SK-N-SH (cell line): ENCODE results near the gene IL1R2. TPM values are rescaled to one million over a fixed set of nuclear protein-coding genes. Genes with fewer than 3 reads are reported as not detected.

Experiments used
- CTCF ChIA-PET: fragments of 300-600, 350-600 bp; formaldehyde crosslinking; extraction: SDS; loops from one replicate; lab custom pipeline; 2021; lab: Yijun Ruan, JAX
- POLR2A ChIA-PET: fragments of 350-600 bp; sonication (Branson Sonifier 250); formaldehyde crosslinking; extraction: SDS; loops from one replicate; lab custom pipeline; 2020; ENCODE audit warnings: antibody characterized with exemption, inconsistent platforms; lab: Yijun Ruan, JAX
- DNase-seq: peaks from one replicate; pipeline ENCODE4 v3.0.0; 2012
- H2AFZ ChIP-seq: fragments of 200-600 bp; sonication (generic); 2 replicates; pipeline ENCODE4 v1.8.1; 2016; ENCODE audit warnings: antibody characterized with exemption, mild to moderate bottlenecking, low read depth
- H3F3A ChIP-seq: fragments of 200-600 bp; sonication (generic); replicated peaks from 2 replicates; pipeline ENCODE3; 2016; ENCODE audit warnings: antibody characterized with exemption, mild to moderate bottlenecking; ENCODE audit not compliant: insufficient read depth
- H3K27ac ChIP-seq, 2 experiments: fragments of 200-500 bp in 1 of 2; fragments of 200-600 bp in 1 of 2; sonication (Bioruptor generic) in 1 of 2; sonication (generic), shearing (Covaris generic) in 1 of 2; 2 replicates each; pipeline versions ENCODE4 v1.5.1 to v1.6.1; 2014 to 2016; ENCODE audit warnings: low read depth in 2 of 2, inconsistent platforms in 1 of 2, low read length in 1 of 2, mild to moderate bottlenecking in 1 of 2, mixed read lengths in 1 of 2
- H3K27me3 ChIP-seq: fragments of 200-600 bp; sonication (generic), shearing (Covaris generic); 2 replicates; pipeline ENCODE4 v1.6.1; 2016; ENCODE audit warnings: mixed run types; ENCODE audit not compliant: insufficient read depth
- H3K36me3 ChIP-seq, 2 experiments: fragments of 200-500 bp in 1 of 2; fragments of 200-600 bp in 1 of 2; sonication (Bioruptor generic) in 1 of 2; sonication (generic) in 1 of 2; replicated peaks in 1 of 2; 2 replicates each; pipeline versions ENCODE3 to v1.5.1; 2014 to 2016; ENCODE audit warnings: low read length in 1 of 2, mild to moderate bottlenecking in 1 of 2; ENCODE audit not compliant: insufficient read depth in 2 of 2, control insufficient read depth in 1 of 2
- H3K4me1 ChIP-seq, 2 experiments: fragments of 200-500 bp in 1 of 2; fragments of 200-600 bp in 1 of 2; sonication (Bioruptor generic) in 1 of 2; sonication (generic), shearing (Covaris generic) in 1 of 2; 2 replicates each; pipeline versions ENCODE4 v1.5.1 to v1.6.1; 2014 to 2016; ENCODE audit warnings: low read depth in 1 of 2, low read length in 1 of 2, mixed run types in 1 of 2; ENCODE audit not compliant: insufficient read depth in 2 of 2, control insufficient read depth in 1 of 2
- H3K4me2 ChIP-seq: fragments of 200-600 bp; sonication (generic), shearing (Covaris generic); 2 replicates; pipeline ENCODE4 v1.6.1; 2017; ENCODE audit warnings: mixed run types
- H3K4me3 ChIP-seq, 2 experiments: fragments of 200-500 bp in 1 of 2; fragments of 200-600 bp in 1 of 2; sonication (Bioruptor generic) in 1 of 2; sonication (generic), shearing (Covaris generic) in 1 of 2; 2 replicates each; pipeline versions ENCODE4 v1.5.1 to v1.8.1; 2014 to 2016; ENCODE audit warnings: low read depth in 2 of 2, inconsistent platforms in 1 of 2, low read length in 1 of 2, mild to moderate bottlenecking in 1 of 2, mixed read lengths in 1 of 2, moderate library complexity in 1 of 2
- H3K79me2 ChIP-seq: fragments of 200-600 bp; sonication (generic); 2 replicates; pipeline ENCODE4 v1.8.1; 2017; ENCODE audit warnings: mild to moderate bottlenecking; ENCODE audit not compliant: insufficient read depth
- H3K9ac ChIP-seq: fragments of 200-600 bp; sonication (generic); 2 replicates; pipeline ENCODE4 v1.6.1; 2017; ENCODE audit warnings: mixed run types
- H3K9me2 ChIP-seq: fragments of 200-600 bp; sonication (generic); 2 replicates; pipeline ENCODE4 v1.6.1; 2017; ENCODE audit warnings: mixed run types
- H3K9me3 ChIP-seq: fragments of 200-600 bp; sonication (generic); 2 replicates; pipeline ENCODE4 v1.6.1; 2017; ENCODE audit warnings: mixed run types, mild to moderate bottlenecking, moderate library complexity
- H4K20me1 ChIP-seq: fragments of 200-600 bp; sonication (generic); 2 replicates; pipeline ENCODE4 v1.6.1; 2017; ENCODE audit warnings: mild to moderate bottlenecking, mixed run types; ENCODE audit not compliant: insufficient read depth
- ELF1 ChIP-seq: IDR thresholded peaks from 2 replicates; pipeline ENCODE4 v1.4.0; 2012
- NRF1 ChIP-seq: IDR thresholded peaks from 2 replicates; pipeline ENCODE4 v1.6.1; 2012; ENCODE audit warnings: low read depth, mild to moderate bottlenecking, low read length
- RFX5 ChIP-seq: IDR thresholded peaks from 2 replicates; pipeline ENCODE4 v1.6.1; 2012; ENCODE audit warnings: mild to moderate bottlenecking, improper control_type of control experiment, low read length
- SIN3A ChIP-seq: IDR thresholded peaks from 2 replicates; pipeline ENCODE4 v1.6.1; 2012; ENCODE audit warnings: low read depth, mild to moderate bottlenecking, low read length, moderate library complexity, borderline replicate concordance
- SMC3 ChIP-seq: IDR thresholded peaks from 2 replicates; pipeline ENCODE4 v1.6.1; 2012; ENCODE audit warnings: low read depth, low read length, improper control_type of control experiment
- WGBS: methylation state at CpG from one replicate; pipeline ENCODE4 v1.1.6; 2017; ENCODE audit warnings: low lambda C conversion rate; 5-methylcytosine and 5-hydroxymethylcytosine counted together
- polyA plus RNA-seq, 3 experiments: library from polyadenylated mRNA; depleted of rRNA; stranded (reverse); fragments of >200 nt; gene quantifications; 2 replicates each; pipeline ENCODE4 v1.2.3, GENCODE V29; 2012
- TF ChIP-seq, protein P1 (sequence below): IDR thresholded peaks from 2 replicates; pipeline ENCODE4 v1.4.0; 2012; ENCODE audit warnings: low read depth, borderline replicate concordance
- TF ChIP-seq, protein P2 (sequence below): IDR thresholded peaks from 2 replicates; pipeline ENCODE4; 2012
- TF ChIP-seq, protein P3 (sequence below): fragments of 150-350 bp; IDR thresholded peaks from 2 replicates; pipeline ENCODE4 v1.6.1; 2017; ENCODE audit warnings: antibody characterized with exemption, low read length, low read depth, borderline replicate concordance
- TF ChIP-seq, protein P4 (sequence below): IDR thresholded peaks from 2 replicates; pipeline ENCODE4 v1.6.1; 2012; ENCODE audit warnings: mild to moderate bottlenecking, low read depth, low read length, moderate library complexity

The IL1R2 gene
- polyA plus RNA-seq, 1 of the 3 experiments (the other 2 are of a cell fraction): 0.16 TPM

DNA sequence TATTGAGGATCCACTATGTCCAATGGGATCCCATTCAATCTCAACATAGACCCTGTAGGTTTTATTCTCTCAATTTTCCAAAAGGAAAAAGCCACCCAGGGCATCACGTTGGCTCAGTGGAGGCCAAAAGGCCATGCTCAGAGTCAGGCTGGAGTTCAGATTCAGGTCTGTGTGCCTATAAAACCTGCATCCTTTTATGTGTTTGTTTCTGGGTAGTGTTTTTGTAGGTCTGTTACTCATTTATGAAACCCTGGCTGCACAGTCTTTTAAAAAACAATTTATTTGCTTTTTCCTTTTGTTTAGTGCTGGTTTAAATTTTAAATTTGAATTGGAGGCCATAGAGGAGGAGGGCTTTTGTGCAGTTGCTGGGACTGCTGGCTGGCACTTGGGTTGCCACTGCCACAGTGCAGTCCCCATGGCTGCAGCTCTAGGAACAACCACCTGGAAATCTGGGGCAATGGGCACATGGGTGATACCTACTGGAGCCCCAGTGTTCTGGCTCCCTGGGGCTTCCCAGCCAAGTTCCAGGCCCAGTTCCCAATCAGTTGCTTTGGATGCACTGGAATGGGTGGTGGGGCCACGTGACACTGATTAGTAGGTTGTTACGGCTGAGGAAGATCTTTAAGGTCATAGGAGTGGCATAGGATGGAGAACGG is 31.3 kb downstream of the IL1R2 start:
- POLR2A ChIA-PET: no interaction called here
- no peaks in the 10 kb centered on the region for H4K20me1 ChIP-seq
- H3K9me2 ChIP-seq: no peaks in the 10 kb centered on the region
- no peak overlapping the region for H3K9ac ChIP-seq
- WGBS: 82% methylated on average over 4 of the region's 4 CpGs
- no peaks in the 10 kb centered on the region for H3K36me3 ChIP-seq
- no peaks in the 10 kb centered on the region for H3K79me2 ChIP-seq
- no peaks in the 10 kb centered on the region for H3K27me3 ChIP-seq
- CTCF ChIA-PET: interaction anchor here (1.6 to 3.9 kb wide), 2 partner anchors 218 to 220 kb away, joined by 5 to 159 read pairs; no protein-coding TSS in a partner anchor
- H2AFZ ChIP-seq: no peak overlapping the region
- H3K27ac ChIP-seq: no peak overlapping the region
- H3K4me2 ChIP-seq: no peak overlapping the region
- TF ChIP-seq, protein P1, sequence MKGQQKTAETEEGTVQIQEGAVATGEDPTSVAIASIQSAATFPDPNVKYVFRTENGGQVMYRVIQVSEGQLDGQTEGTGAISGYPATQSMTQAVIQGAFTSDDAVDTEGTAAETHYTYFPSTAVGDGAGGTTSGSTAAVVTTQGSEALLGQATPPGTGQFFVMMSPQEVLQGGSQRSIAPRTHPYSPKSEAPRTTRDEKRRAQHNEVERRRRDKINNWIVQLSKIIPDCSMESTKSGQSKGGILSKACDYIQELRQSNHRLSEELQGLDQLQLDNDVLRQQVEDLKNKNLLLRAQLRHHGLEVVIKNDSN: no peak
- no peak for TF ChIP-seq ELF1
- TF ChIP-seq, protein P2, sequence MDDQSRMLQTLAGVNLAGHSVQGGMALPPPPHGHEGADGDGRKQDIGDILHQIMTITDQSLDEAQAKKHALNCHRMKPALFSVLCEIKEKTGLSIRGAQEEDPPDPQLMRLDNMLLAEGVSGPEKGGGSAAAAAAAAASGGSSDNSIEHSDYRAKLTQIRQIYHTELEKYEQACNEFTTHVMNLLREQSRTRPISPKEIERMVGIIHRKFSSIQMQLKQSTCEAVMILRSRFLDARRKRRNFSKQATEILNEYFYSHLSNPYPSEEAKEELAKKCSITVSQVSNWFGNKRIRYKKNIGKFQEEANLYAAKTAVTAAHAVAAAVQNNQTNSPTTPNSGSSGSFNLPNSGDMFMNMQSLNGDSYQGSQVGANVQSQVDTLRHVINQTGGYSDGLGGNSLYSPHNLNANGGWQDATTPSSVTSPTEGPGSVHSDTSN: no peak
- TF ChIP-seq, protein P3, sequence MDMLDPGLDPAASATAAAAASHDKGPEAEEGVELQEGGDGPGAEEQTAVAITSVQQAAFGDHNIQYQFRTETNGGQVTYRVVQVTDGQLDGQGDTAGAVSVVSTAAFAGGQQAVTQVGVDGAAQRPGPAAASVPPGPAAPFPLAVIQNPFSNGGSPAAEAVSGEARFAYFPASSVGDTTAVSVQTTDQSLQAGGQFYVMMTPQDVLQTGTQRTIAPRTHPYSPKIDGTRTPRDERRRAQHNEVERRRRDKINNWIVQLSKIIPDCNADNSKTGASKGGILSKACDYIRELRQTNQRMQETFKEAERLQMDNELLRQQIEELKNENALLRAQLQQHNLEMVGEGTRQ: no peak
- no peak for TF ChIP-seq SMC3
- no peak for TF ChIP-seq SIN3A
- TF ChIP-seq RFX5: no peak
- TF ChIP-seq, protein P4, sequence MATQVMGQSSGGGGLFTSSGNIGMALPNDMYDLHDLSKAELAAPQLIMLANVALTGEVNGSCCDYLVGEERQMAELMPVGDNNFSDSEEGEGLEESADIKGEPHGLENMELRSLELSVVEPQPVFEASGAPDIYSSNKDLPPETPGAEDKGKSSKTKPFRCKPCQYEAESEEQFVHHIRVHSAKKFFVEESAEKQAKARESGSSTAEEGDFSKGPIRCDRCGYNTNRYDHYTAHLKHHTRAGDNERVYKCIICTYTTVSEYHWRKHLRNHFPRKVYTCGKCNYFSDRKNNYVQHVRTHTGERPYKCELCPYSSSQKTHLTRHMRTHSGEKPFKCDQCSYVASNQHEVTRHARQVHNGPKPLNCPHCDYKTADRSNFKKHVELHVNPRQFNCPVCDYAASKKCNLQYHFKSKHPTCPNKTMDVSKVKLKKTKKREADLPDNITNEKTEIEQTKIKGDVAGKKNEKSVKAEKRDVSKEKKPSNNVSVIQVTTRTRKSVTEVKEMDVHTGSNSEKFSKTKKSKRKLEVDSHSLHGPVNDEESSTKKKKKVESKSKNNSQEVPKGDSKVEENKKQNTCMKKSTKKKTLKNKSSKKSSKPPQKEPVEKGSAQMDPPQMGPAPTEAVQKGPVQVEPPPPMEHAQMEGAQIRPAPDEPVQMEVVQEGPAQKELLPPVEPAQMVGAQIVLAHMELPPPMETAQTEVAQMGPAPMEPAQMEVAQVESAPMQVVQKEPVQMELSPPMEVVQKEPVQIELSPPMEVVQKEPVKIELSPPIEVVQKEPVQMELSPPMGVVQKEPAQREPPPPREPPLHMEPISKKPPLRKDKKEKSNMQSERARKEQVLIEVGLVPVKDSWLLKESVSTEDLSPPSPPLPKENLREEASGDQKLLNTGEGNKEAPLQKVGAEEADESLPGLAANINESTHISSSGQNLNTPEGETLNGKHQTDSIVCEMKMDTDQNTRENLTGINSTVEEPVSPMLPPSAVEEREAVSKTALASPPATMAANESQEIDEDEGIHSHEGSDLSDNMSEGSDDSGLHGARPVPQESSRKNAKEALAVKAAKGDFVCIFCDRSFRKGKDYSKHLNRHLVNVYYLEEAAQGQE: no peak
- TF ChIP-seq NRF1: no peak
- H3K4me1 ChIP-seq: 0 out of 4 replicates have a peak, but pooled peaks cover 0 to 11% of the 10 kb centered on the region in 2 experiments
- H3F3A ChIP-seq: peaks cover 7% of the 10 kb centered on the region
- no peaks in the 10 kb centered on the region for H3K9me3 ChIP-seq
- no peak for DNase-seq
- no peak overlapping the region for H3K4me3 ChIP-seq
